ENCODE measurements around the gene SORCS2.

Gene SORCS2

DNA sequence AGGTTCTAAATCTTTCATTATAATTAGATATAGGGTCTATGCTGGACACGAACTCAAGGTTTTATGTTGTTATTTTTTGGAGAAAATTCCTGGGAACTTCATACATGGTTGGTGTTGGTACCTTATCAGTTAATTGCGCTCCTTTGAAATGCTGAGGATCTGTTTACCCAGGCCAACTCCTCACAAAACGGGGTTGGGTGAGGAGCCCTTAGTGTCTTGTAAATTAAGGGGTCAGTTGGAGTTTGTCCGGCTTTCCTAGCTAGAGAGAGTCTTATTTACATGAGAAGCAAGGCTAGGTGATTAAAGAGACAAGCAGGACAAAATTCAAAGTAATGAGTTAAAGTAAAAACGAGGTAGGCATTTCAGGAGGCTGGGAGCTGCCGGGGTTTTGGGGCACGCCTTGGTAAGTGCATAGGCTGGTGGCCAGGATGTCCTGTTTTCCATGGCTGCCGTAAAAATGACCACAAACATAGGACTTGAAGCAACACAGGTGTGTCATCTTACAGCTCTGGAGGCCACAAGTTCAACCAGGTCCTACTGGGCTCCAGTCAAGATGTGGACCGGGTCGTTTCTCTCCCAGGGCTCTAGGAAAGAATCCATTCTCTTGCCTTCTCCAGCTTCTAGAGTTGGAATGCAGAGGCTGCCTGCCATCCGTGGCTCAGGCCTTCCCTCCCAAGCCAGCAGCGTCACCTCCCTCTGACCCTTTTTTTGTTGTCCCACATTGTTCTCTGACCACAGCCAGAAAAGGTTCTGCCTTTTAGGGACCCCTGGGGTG lies 222.6 kb downstream of the SORCS2 start:
- Mint-ChIP-seq H3K9me3 (peaks cover 4% of the 10 kb centered on the region), H3K27ac (no peak overlapping the region), H3K36me3 (ENCODE audit: low read depth) (no peaks in the 10 kb centered on the region), H3K4me3 (no peak overlapping the region), H3K27me3 (peaks cover 42% of the 10 kb centered on the region), H3K4me1 (ENCODE audit: low read depth) (no peaks in the 10 kb centered on the region)
- no peak for DNase-seq

GRCh38 chr4:7415927-7416686 lies 223.8 kb downstream of the SORCS2 start:
- H3K4me3 Mint-ChIP-seq = no peak overlapping the region
- no peaks in the 10 kb centered on the region for H3K36me3 Mint-ChIP-seq (ENCODE audit: low read depth)
- peaks cover 4% of the 10 kb centered on the region for H3K9me3 Mint-ChIP-seq
- no peak overlapping the region for H3K27ac Mint-ChIP-seq
- no peaks in the 10 kb centered on the region for H3K4me1 Mint-ChIP-seq (ENCODE audit: low read depth)
- peak; percentile 7 for DNase-seq
- H3K27me3 Mint-ChIP-seq = peaks cover 42% of the 10 kb centered on the region

- no peak overlapping the region for H3K27ac Mint-ChIP-seq
- no peaks in the 10 kb centered on the region for H3K4me1 Mint-ChIP-seq (ENCODE audit: low read depth)
- H3K27me3 Mint-ChIP-seq = peaks cover 34% of the 10 kb centered on the region
- no peak overlapping the region for H3K4me3 Mint-ChIP-seq
- no peaks in the 10 kb centered on the region for H3K36me3 Mint-ChIP-seq (ENCODE audit: low read depth)
- peak; percentile 3 for DNase-seq
- H3K9me3 Mint-ChIP-seq = peaks cover 4% of the 10 kb centered on the region
Observed at GRCh38 chr4:7416745-7417432, 224.6 kb downstream of the SORCS2 start.

DNA sequence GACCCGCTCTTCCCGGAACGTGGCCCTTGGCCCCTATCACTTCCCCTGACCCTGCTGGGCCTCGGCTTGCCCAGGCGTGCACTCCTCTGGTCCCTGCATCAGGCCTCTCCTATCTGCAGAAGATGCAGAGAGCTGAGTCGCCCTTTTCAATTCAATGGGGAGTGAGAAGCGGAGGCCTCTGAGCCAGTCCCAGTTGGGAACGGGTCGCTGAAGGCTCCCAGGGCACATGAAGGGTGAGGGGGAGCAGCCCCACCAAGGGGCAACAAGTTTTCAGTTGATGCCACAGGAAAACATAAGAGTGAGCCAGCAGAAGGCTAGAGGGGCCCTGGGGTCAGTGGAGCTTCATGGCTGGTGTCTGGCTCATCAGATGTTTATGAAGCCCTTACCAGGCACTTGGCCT lies 225.3 kb downstream of the SORCS2 start:
- H3K9me3 Mint-ChIP-seq = peaks cover 4% of the 10 kb centered on the region
- peak; percentile 3 for DNase-seq

GRCh38 chr4:7418131-7418943 lies 226.0 kb downstream of the SORCS2 start:
- Mint-ChIP-seq H3K27me3 (peaks cover 28% of the 10 kb centered on the region), H3K4me3 (no peak overlapping the region), H3K9me3 (peaks cover 4% of the 10 kb centered on the region), H3K27ac (no peak overlapping the region), H3K4me1 (ENCODE audit: low read depth) (no peaks in the 10 kb centered on the region), H3K36me3 (ENCODE audit: low read depth) (no peaks in the 10 kb centered on the region)
- DNase-seq = peak; percentile 2

More for the DNA sequence above, 225.3 kb downstream of the SORCS2 start:
- H3K36me3 Mint-ChIP-seq (ENCODE audit: low read depth) = no peaks in the 10 kb centered on the region
- H3K27ac Mint-ChIP-seq = no peak overlapping the region
- H3K4me1 Mint-ChIP-seq (ENCODE audit: low read depth) = no peaks in the 10 kb centered on the region
- H3K27me3 Mint-ChIP-seq = peaks cover 29% of the 10 kb centered on the region
- H3K4me3 Mint-ChIP-seq = no peak overlapping the region

DNA sequence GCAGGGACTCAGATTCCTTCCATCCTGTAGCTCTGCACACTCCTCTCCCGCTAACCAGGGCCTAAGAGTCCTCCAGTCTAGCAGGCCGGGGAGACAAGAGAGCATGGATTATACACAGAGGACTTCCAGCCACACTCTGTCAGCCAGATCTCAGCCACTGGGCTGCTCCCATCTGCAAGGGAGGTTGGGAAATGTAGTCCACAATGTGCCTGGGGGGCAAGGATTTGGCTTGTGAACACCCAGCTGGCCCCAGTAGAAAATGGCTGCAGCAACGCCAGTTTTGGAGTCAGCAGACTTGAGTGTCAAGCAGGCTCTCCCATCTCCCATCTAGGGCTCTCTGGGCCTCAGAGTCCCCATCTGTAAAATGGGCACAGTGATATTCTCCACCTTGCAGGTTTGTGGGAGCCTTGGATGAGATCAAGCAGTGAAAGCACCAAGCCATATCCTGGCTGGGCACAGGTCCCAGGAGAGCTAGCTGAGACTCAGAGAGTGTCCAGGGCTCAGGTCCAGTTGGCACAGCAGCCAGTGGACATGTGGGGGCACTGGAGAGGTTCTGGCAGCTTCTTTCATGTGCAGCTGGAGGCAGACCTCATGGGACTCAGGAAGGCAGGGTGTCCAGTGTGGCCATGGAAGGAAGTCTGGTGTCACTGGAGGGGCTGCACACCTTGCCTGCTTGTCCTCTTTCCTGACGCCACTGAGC lies 227.8 kb downstream of the SORCS2 start:
- Mint-ChIP-seq H3K27ac (no peak overlapping the region), H3K4me3 (no peak overlapping the region), H3K9me3 (peaks cover 4% of the 10 kb centered on the region), H3K27me3 (peaks cover 12% of the 10 kb centered on the region), H3K36me3 (ENCODE audit: low read depth) (no peaks in the 10 kb centered on the region), H3K4me1 (ENCODE audit: low read depth) (no peaks in the 10 kb centered on the region)
- peak; percentile 17 for DNase-seq

GRCh38 chr4:7420661-7421040 lies 228.3 kb downstream of the SORCS2 start:
- Mint-ChIP-seq H3K4me1 (ENCODE audit: low read depth) (no peaks in the 10 kb centered on the region), H3K4me3 (no peak overlapping the region), H3K27me3 (peaks cover 10% of the 10 kb centered on the region), H3K9me3 (peaks cover 4% of the 10 kb centered on the region), H3K27ac (no peak overlapping the region), H3K36me3 (ENCODE audit: low read depth) (no peaks in the 10 kb centered on the region)
- no peak for DNase-seq

- DNase-seq = peak; percentile 14
- Mint-ChIP-seq H3K4me1 (ENCODE audit: low read depth) (no peaks in the 10 kb centered on the region), H3K27me3 (peaks cover 4% of the 10 kb centered on the region), H3K9me3 (peaks cover 4% of the 10 kb centered on the region), H3K27ac (no peak overlapping the region), H3K36me3 (ENCODE audit: low read depth) (no peaks in the 10 kb centered on the region), H3K4me3 (no peak overlapping the region)
Observed at GRCh38 chr4:7421356-7422150, 229.2 kb downstream of the SORCS2 start.

DNA sequence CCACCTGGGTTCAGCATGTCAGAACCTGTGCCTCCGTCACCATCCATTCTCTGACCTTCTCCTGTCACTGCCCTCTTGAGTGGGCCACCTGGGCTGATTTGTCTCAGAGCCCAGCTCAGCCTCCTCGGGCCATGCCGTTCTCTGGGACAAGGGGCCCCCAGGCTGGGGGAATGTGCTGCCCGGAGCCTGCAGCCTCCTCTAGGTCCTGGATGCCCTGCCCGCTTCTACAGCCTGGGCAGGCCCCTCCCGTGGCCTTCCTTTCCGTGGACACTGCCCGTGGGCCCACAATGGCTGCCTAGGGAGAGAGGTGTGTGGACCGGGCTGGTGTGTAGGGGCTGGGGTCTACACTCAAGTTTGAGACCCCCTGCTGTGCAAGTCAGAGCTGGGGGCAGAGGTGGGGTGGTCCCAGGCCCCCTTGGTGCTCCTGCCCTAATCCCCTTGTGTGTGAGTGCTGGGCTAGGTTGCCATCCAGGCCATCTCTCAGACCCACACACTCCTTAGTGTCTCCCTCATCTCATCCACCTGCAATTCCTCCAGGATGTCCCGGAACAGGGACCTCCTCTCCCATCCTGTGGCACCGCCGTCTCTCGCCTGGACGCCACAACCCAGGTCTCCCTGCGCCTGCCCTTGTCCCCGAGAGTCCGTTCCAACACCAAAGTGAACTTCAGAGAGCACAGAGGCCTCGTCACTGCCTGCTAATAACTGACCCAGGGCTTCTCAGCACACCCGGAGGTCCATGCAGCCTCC lies 230.0 kb downstream of the SORCS2 start:
- DNase-seq = peak; percentile 7
- Mint-ChIP-seq H3K4me1 (ENCODE audit: low read depth) (no peaks in the 10 kb centered on the region), H3K4me3 (no peak overlapping the region), H3K9me3 (peaks cover 4% of the 10 kb centered on the region), H3K36me3 (ENCODE audit: low read depth) (no peaks in the 10 kb centered on the region), H3K27ac (no peak overlapping the region), H3K27me3 (peaks cover 3% of the 10 kb centered on the region)

DNA sequence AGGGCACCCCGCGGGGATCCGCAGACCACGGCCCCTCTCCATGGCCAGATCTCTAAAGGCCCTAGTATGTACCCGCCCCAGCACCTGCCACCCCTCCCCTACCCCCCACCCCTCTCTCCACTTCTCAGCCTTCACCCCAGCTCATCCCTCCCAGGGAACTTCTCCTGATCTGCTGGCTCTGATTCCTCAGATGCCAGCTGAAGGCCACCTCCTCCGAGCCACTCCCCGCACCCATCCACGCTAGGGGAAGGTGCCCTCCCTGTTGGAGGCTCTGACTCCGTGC lies 230.5 kb downstream of the SORCS2 start:
- Mint-ChIP-seq H3K27ac (no peak overlapping the region), H3K4me1 (ENCODE audit: low read depth) (no peaks in the 10 kb centered on the region), H3K9me3 (peaks cover 4% of the 10 kb centered on the region), H3K27me3 (peaks cover 5% of the 10 kb centered on the region), H3K36me3 (ENCODE audit: low read depth) (no peaks in the 10 kb centered on the region), H3K4me3 (no peak overlapping the region)
- no peak for DNase-seq

DNA sequence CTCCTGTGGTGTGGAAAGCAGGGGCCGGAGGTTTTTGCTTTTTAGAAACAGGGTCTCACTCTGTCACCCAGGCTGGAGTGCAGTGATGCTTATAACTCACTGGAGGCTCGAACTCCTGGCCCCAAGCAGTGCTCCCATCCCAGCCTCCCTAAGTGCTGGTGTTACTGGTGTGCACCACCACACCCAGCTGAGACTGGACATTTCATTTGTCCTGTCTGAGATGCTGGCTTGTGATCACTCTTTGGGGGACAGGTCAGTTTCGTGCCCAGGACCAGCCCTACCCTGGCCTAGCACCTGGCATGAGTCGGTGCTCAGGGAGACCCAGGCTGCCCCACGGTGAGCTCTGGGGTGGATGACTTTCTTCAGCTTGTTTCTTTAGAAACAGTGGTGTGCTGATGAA lies 231.1 kb downstream of the SORCS2 start:
- Mint-ChIP-seq H3K27me3 (peaks cover 5% of the 10 kb centered on the region), H3K4me3 (no peak overlapping the region), H3K36me3 (ENCODE audit: low read depth) (no peaks in the 10 kb centered on the region), H3K4me1 (ENCODE audit: low read depth) (no peaks in the 10 kb centered on the region), H3K9me3 (peaks cover 4% of the 10 kb centered on the region), H3K27ac (no peak overlapping the region)
- peak; percentile 12 for DNase-seq

- Mint-ChIP-seq H3K4me3 (no peak overlapping the region), H3K27me3 (peaks cover 2% of the 10 kb centered on the region), H3K9me3 (no peaks in the 10 kb centered on the region), H3K27ac (no peak overlapping the region), H3K4me1 (ENCODE audit: low read depth) (no peaks in the 10 kb centered on the region), H3K36me3 (ENCODE audit: low read depth) (no peaks in the 10 kb centered on the region)
- peak; percentile 18 for DNase-seq
Observed at GRCh38 chr4:7423801-7424552, 231.6 kb downstream of the SORCS2 start.
